SU-DHL-6 (cell line): Measurements from ENCODE around the gene THOC6.

Experiments used
- H2AFZ ChIP-seq: fragments of 200-600 bp; sonication (generic); 2 replicates; pipeline ENCODE4 v1.6.1; 2014; ENCODE audit warnings: low read depth, mild to moderate bottlenecking, moderate library complexity, mixed read lengths, antibody characterized with exemption, low read length; ENCODE audit not compliant: severe bottlenecking
- H3F3A ChIP-seq: fragments of 200-600 bp; shearing (Covaris generic); 2 replicates; pipeline ENCODE4 v1.6.0; 2016; ENCODE audit warnings: antibody characterized with exemption, mild to moderate bottlenecking; ENCODE audit not compliant: insufficient read depth
- H3K27ac ChIP-seq: fragments of 200-600 bp; sonication (generic); 2 replicates; pipeline ENCODE4 v1.5.1; 2016; ENCODE audit warnings: low read depth, mild to moderate bottlenecking, low read length, moderate library complexity, mixed read lengths
- H3K27me3 ChIP-seq: fragments of 200-600 bp; sonication (generic), shearing (Covaris generic); 2 replicates; pipeline ENCODE4 v1.6.0; 2014; ENCODE audit warnings: mild to moderate bottlenecking, low read length
- H3K36me3 ChIP-seq: fragments of 200-600 bp; sonication (generic); 2 replicates; pipeline ENCODE4 v1.6.1; 2014; ENCODE audit warnings: mild to moderate bottlenecking, low read length, mixed read lengths
- H3K4me2 ChIP-seq: fragments of 300-600, 200-600 bp; shearing (Covaris generic), sonication (generic); 2 replicates; pipeline ENCODE4 v1.6.0; 2014; ENCODE audit warnings: low read length, low read depth, mild to moderate bottlenecking; ENCODE audit not compliant: poor library complexity, severe bottlenecking
- H3K4me3 ChIP-seq: fragments of 200-600 bp; sonication (generic); 2 replicates; pipeline ENCODE4 v1.5.1; 2014; ENCODE audit warnings: antibody characterized with exemption, low read length, mild to moderate bottlenecking, mixed read lengths; ENCODE audit not compliant: insufficient read depth, poor library complexity, severe bottlenecking
- H3K79me2 ChIP-seq: fragments of 200-600 bp; sonication (generic); 2 replicates; pipeline ENCODE4 v1.6.1; 2014; ENCODE audit warnings: mild to moderate bottlenecking, low read length, moderate library complexity; ENCODE audit not compliant: insufficient read depth
- H3K9ac ChIP-seq: fragments of 200-600 bp; sonication (generic); 2 replicates; pipeline ENCODE4 v1.7.0; 2014; ENCODE audit warnings: mild to moderate bottlenecking, low read length
- H3K9me2 ChIP-seq: fragments of 200-600 bp; sonication (generic); replicated peaks from 2 replicates; pipeline ENCODE4 v1.6.1; 2014; ENCODE audit warnings: low read length; ENCODE audit not compliant: insufficient read depth
- H3K9me3 ChIP-seq: fragments of 200-600 bp; sonication (generic); 2 replicates; pipeline ENCODE4 v1.6.1; 2014; ENCODE audit warnings: low read length, mixed read lengths; ENCODE audit not compliant: insufficient read depth
- H4K20me1 ChIP-seq: fragments of 200-600 bp; sonication (generic); 2 replicates; pipeline ENCODE4 v1.6.1; 2014; ENCODE audit warnings: low read depth, mild to moderate bottlenecking, antibody characterized with exemption, low read length, moderate library complexity, mixed read lengths
- CTCF ChIP-seq: fragments of 200-600 bp; sonication (generic); IDR thresholded peaks from one replicate; pipeline ENCODE4 v1.5.1; 2017; ENCODE audit warnings: antibody characterized with exemption, mild to moderate bottlenecking, low read length, moderate library complexity; ENCODE audit not compliant: insufficient read depth, poor library complexity, severe bottlenecking
- EZH2phosphoT487 ChIP-seq: fragments of 200-600 bp; sonication (generic), shearing (Covaris generic); conservative IDR thresholded peaks from 2 replicates; pipeline ENCODE4 v1.6.1; 2018; ENCODE audit warnings: mild to moderate bottlenecking, antibody characterized with exemption, low read length, moderate library complexity, mixed read lengths

THOC6 gene

GRCh38 chr16:3047387-3047720, 23.5 kb downstream of the THOC6 start:
- H3K27me3 ChIP-seq = no peaks in the 10 kb centered on the region
- no peak overlapping the region for H3K27ac ChIP-seq
- no peaks in the 10 kb centered on the region for H3K36me3 ChIP-seq
- H3K4me3 ChIP-seq = no peak overlapping the region
- no peaks in the 10 kb centered on the region for H3F3A ChIP-seq
- no peak overlapping the region for H3K9ac ChIP-seq
- H3K4me2 ChIP-seq = no peak overlapping the region
- no peaks in the 10 kb centered on the region for H4K20me1 ChIP-seq
- TF ChIP-seq EZH2phosphoT487 (no peak), CTCF (no peak)
- H2AFZ ChIP-seq = no peak overlapping the region
- H3K9me2 ChIP-seq = no peaks in the 10 kb centered on the region
- H3K9me3 ChIP-seq = no peaks in the 10 kb centered on the region
- H3K79me2 ChIP-seq = no peaks in the 10 kb centered on the region

- Histone ChIP-seq H3K4me2 (no peak overlapping the region), H3K79me2 (no peaks in the 10 kb centered on the region), H3K9me2 (no peaks in the 10 kb centered on the region), H3K36me3 (no peaks in the 10 kb centered on the region), H3K27ac (no peak overlapping the region), H4K20me1 (no peaks in the 10 kb centered on the region), H3K4me3 (no peak overlapping the region), H3K9ac (no peak overlapping the region), H3F3A (no peaks in the 10 kb centered on the region), H2AFZ (no peak overlapping the region), H3K9me3 (no peaks in the 10 kb centered on the region), H3K27me3 (no peaks in the 10 kb centered on the region)
- no peak for TF ChIP-seq EZH2phosphoT487
- TF ChIP-seq CTCF = no peak
Observed at GRCh38 chr16:3049921-3050481, 26.2 kb downstream of the THOC6 start.

GRCh38 chr16:3050487-3050886, 26.7 kb downstream of the THOC6 start:
- H3K27me3 ChIP-seq = no peaks in the 10 kb centered on the region
- no peak for TF ChIP-seq CTCF
- TF ChIP-seq EZH2phosphoT487 = no peak
- no peaks in the 10 kb centered on the region for H3K9me2 ChIP-seq
- no peaks in the 10 kb centered on the region for H3K9me3 ChIP-seq
- no peaks in the 10 kb centered on the region for H3F3A ChIP-seq
- no peaks in the 10 kb centered on the region for H4K20me1 ChIP-seq
- H2AFZ ChIP-seq = no peak overlapping the region
- no peaks in the 10 kb centered on the region for H3K36me3 ChIP-seq
- H3K4me3 ChIP-seq = no peak overlapping the region
- no peak overlapping the region for H3K27ac ChIP-seq
- no peak overlapping the region for H3K9ac ChIP-seq
- H3K4me2 ChIP-seq = no peak overlapping the region
- no peaks in the 10 kb centered on the region for H3K79me2 ChIP-seq
